ENCODE data around the gene TRIM38.

TRIM38 gene

GRCh38 chr6:25949695-25950094 lies 12.9 kb upstream of the TRIM38 start:
- no peak overlapping the region for H3K4me3 ChIP-seq (replicated peaks; ENCODE audit: insufficient read depth, low read length)
- DNase-seq (ENCODE audit: low read depth in 1 of 2, low spot score in 1 of 2) = no peak
- no peak overlapping the region for H3K27ac ChIP-seq (replicated peaks)
- no peak for TF ChIP-seq CTCF (IDR thresholded peaks at IDR 0.05; ENCODE audit: insufficient read depth, low read length)
- TF ChIP-seq POLR2AphosphoS5 (IDR thresholded peaks at IDR 0.05; ENCODE audit: low read depth) = no peak
- no peaks in the 10 kb centered on the region for H3K27me3 ChIP-seq (ENCODE audit: insufficient read depth, poor library complexity, severe bottlenecking)

DNA sequence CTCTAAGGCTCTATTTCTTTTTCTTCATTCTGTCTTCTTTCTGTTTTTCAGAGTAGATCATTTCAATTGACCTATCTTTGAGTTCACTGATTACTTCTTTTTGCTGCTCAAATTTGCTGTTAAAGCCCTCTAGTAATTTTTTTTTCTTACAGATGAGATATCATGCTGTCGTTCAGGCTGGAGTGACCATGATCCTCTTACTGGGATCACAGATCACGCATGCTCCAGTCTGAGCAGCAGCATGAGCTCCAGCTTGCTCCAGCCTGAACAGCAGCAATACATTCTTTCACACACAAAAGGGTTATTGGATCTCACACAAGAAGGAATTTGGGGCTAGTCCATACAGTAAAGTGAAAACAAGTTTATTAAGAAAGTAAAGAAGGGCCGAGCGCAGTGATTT lies 12.3 kb upstream of the TRIM38 start:
- no peaks in the 10 kb centered on the region for H3K27me3 ChIP-seq (ENCODE audit: insufficient read depth, poor library complexity, severe bottlenecking)
- H3K4me3 ChIP-seq (replicated peaks; ENCODE audit: insufficient read depth, low read length) = no peak overlapping the region
- TF ChIP-seq GABPA (IDR thresholded peaks at IDR 0.05; ENCODE audit: low read depth) (no peak), CTCF (IDR thresholded peaks at IDR 0.05; ENCODE audit: insufficient read depth, low read length) (no peak), REST (IDR thresholded peaks at IDR 0.05; ENCODE audit: insufficient replicate concordance, low read depth) (no peak), SPI1 (IDR thresholded peaks at IDR 0.05; ENCODE audit: borderline replicate concordance, low read depth) (no peak), POLR2AphosphoS5 (IDR thresholded peaks at IDR 0.05; ENCODE audit: low read depth) (no peak)
- DNase-seq (ENCODE audit: low read depth in 1 of 2, low spot score in 1 of 2) = no peak
- no peak overlapping the region for H3K27ac ChIP-seq (replicated peaks)

- no peak overlapping the region for H3K4me3 ChIP-seq (replicated peaks; ENCODE audit: insufficient read depth, low read length)
- TF ChIP-seq SPI1 (IDR thresholded peaks at IDR 0.05; ENCODE audit: borderline replicate concordance, low read depth) = no peak
- no peak for TF ChIP-seq REST (IDR thresholded peaks at IDR 0.05; ENCODE audit: insufficient replicate concordance, low read depth)
- no peak for TF ChIP-seq GABPA (IDR thresholded peaks at IDR 0.05; ENCODE audit: low read depth)
- TF ChIP-seq CTCF (IDR thresholded peaks at IDR 0.05; ENCODE audit: insufficient read depth, low read length) = no peak
- TF ChIP-seq POLR2AphosphoS5 (IDR thresholded peaks at IDR 0.05; ENCODE audit: low read depth) = no peak
These were observed 11.1 kb upstream of the TRIM38 start for GRCh38 chr6:25951296-25952032.

DNA sequence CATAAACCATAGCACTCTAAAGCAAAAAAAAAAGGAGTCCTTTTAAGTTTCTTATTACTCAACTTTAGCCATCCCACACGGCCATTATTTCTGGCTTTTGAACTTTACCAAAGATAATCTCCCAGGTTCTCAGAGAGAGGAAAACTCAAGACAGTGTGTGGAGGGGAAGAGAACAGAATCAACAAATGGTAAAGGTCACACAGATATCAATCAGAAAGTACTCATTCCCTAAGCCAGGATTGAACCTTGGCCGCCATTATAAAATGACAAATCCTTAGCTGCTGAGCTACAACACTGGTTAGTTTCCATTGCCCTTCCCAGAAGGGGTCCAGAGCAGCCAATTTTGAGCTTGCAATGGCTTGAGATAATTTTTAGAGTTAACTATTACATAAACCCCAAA lies 10.1 kb upstream of the TRIM38 start:
- no peak for DNase-seq (ENCODE audit: low read depth in 1 of 2, low spot score in 1 of 2)
- no peaks in the 10 kb centered on the region for H3K27me3 ChIP-seq (ENCODE audit: insufficient read depth, poor library complexity, severe bottlenecking)
- H3K27ac ChIP-seq (replicated peaks) = no peak overlapping the region
- no peak for TF ChIP-seq CTCF (IDR thresholded peaks at IDR 0.05; ENCODE audit: insufficient read depth, low read length)
- TF ChIP-seq POLR2AphosphoS5 (IDR thresholded peaks at IDR 0.05; ENCODE audit: low read depth) = no peak
- no peak for TF ChIP-seq REST (IDR thresholded peaks at IDR 0.05; ENCODE audit: insufficient replicate concordance, low read depth)
- TF ChIP-seq SPI1 (IDR thresholded peaks at IDR 0.05; ENCODE audit: borderline replicate concordance, low read depth) = no peak
- TF ChIP-seq GABPA (IDR thresholded peaks at IDR 0.05; ENCODE audit: low read depth) = no peak
- no peak overlapping the region for H3K4me3 ChIP-seq (replicated peaks; ENCODE audit: insufficient read depth, low read length)

More at GRCh38 chr6:25951296-25952032, 11.1 kb upstream of the TRIM38 start:
- Histone ChIP-seq H3K27ac (replicated peaks) (no peak overlapping the region), H3K27me3 (ENCODE audit: insufficient read depth, poor library complexity, severe bottlenecking) (no peaks in the 10 kb centered on the region)
- DNase-seq (ENCODE audit: low read depth in 1 of 2, low spot score in 1 of 2) = no peak
